Lung (tissue), 12 donors: Measurements from ENCODE around the gene LSP1. TPM values are rescaled to one million over a fixed set of nuclear protein-coding genes. Genes with fewer than 3 reads are reported as not detected.

ENCODE experiments used
- ATAC-seq: fragments of 200-7000 bp; cut with Tn5 transposase; one replicate; pipeline ENCODE4 v1.9.1; 2020; ENCODE audit warnings: moderate number of reproducible peaks; ENCODE audit not compliant: insufficient read depth, low FRiP score
- DNase-seq, 3 donors: peaks; one replicate each; pipeline ENCODE4 v3.0.0-alpha.2; 2013 to 2017
- H3K27ac ChIP-seq, 2 donors: one replicate each; pipeline ENCODE4 v1.5.1; 2013; ENCODE audit warnings: mild to moderate bottlenecking in 2 of 2, moderate library complexity in 2 of 2, control low read depth in 1 of 2, inconsistent platforms in 1 of 2, low read depth in 1 of 2, low read length in 1 of 2
- H3K27me3 ChIP-seq, 3 donors: one replicate each; pipeline ENCODE4 v1.5.1; 2013; ENCODE audit warnings: low read length in 2 of 3; ENCODE audit not compliant: control insufficient read depth in 3 of 3, insufficient read depth in 3 of 3
- H3K36me3 ChIP-seq, 4 donors: one replicate each; pipeline ENCODE4 v1.5.1; 2013; ENCODE audit warnings: low read length in 4 of 4, mild to moderate bottlenecking in 1 of 4, moderate library complexity in 1 of 4; ENCODE audit not compliant: control insufficient read depth in 4 of 4, insufficient read depth in 4 of 4
- H3K4me1 ChIP-seq, 5 donors: one replicate each; pipeline ENCODE4 v1.5.1; 2013; ENCODE audit warnings: low read length in 5 of 5, mild to moderate bottlenecking in 2 of 5, moderate library complexity in 1 of 5; ENCODE audit not compliant: control insufficient read depth in 5 of 5, insufficient read depth in 5 of 5
- H3K4me3 ChIP-seq: one replicate; pipeline ENCODE4 v1.5.1; 2013; ENCODE audit warnings: mild to moderate bottlenecking, control low read depth, moderate library complexity
- H3K9ac ChIP-seq, 2 donors: one replicate each; pipeline ENCODE4 v1.5.1; 2013; ENCODE audit warnings: low read length in 2 of 2, control low read depth in 1 of 2; ENCODE audit not compliant: insufficient read depth in 1 of 2
- H3K9me3 ChIP-seq, 4 donors: one replicate each; pipeline ENCODE4 v1.5.1; 2013; ENCODE audit warnings: low read length in 3 of 4, mild to moderate bottlenecking in 1 of 4, moderate library complexity in 1 of 4; ENCODE audit not compliant: control insufficient read depth in 4 of 4, insufficient read depth in 3 of 4
- WGBS, 2 donors: extraction: QIAGEN DNeasy Blood & Tissue Kit; methylation state at CpG; one replicate each; pipeline ENCODE4 v1.1.7; 2013; 5-methylcytosine and 5-hydroxymethylcytosine counted together
- polyA plus RNA-seq, 2 donors: library from polyadenylated mRNA; stranded (reverse); fragments of 200-250 nt; gene quantifications; one replicate each; pipeline ENCODE4 v1.2.1, GENCODE V29; 2013
- total RNA-seq, 2 donors: library from RNA; depleted of rRNA in 1 of 2; stranded (reverse); fragments of >200 nt in 1 of 2; gene quantifications; one replicate each; pipeline ENCODE4 v1.2.1, GENCODE V29; 2014 to 2021
- TF ChIP-seq, protein P1 (sequence below): IDR thresholded peaks from 2 replicates; pipeline ENCODE4 v1.5.1; 2012; ENCODE audit warnings: mild to moderate bottlenecking; ENCODE audit errors: control extremely low read depth, extremely low read depth
- donor health status: control.
- donor health status: control.
- donor health status: Bipolar disorder and iron deficiency.
- donor health status: healthy.
- donor health status: DM: yes; HTN: yes; CAD: no.

Gene LSP1
- total and polyA plus RNA-seq, 4 donors = 44.9 to 121 (median 83.9) TPM

DNA sequence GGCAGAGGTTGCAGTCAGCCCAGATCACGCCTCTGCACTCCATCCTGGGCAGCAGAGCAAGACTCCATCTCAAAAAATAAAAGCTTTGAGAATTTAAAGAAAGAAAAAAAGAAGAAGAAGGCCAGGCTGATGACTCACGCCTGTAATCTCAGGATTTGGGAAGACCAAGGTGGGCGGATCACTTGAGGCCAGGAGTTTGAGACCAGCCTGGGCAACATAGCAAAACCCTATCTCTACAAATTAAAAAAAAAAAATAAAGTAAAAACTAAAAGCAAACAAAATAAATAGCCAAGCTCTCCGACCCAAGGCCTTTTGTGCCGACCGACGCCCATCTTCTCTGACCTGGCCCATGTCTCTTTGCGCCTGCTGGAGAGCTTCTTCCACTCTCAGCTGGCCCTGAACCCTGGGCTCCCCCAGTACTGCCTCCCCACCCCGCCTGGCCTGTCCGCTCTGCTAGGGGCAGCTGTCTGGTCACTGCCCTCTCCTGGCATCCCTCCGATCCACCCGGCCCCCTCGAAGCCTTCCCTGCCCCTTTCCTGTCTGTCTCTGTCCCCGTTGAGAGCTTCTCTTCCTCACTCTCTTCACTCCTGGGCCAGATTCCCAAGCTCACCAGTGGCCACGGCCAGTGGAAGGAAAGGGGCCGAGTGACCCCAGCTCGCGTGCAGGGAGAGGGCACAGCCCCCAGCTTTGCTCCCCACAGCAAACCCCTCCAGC, 4.8 kb upstream of the LSP1 start:
- Histone ChIP-seq H3K36me3 (no peaks in the 10 kb centered on the region), H3K27ac (no peak overlapping the region), H3K9ac (no peak overlapping the region), H3K4me1 (peaks cover 0 to 6% (median 0%) of the 10 kb centered on the region in 5 donors), H3K27me3 (peaks cover 0 to 8% (median 0%) of the 10 kb centered on the region in 3 donors), H3K4me3 (no peak overlapping the region), H3K9me3 (no peaks in the 10 kb centered on the region)
- DNase-seq (no peak), ATAC-seq (no peak)
- TF ChIP-seq, protein P1, sequence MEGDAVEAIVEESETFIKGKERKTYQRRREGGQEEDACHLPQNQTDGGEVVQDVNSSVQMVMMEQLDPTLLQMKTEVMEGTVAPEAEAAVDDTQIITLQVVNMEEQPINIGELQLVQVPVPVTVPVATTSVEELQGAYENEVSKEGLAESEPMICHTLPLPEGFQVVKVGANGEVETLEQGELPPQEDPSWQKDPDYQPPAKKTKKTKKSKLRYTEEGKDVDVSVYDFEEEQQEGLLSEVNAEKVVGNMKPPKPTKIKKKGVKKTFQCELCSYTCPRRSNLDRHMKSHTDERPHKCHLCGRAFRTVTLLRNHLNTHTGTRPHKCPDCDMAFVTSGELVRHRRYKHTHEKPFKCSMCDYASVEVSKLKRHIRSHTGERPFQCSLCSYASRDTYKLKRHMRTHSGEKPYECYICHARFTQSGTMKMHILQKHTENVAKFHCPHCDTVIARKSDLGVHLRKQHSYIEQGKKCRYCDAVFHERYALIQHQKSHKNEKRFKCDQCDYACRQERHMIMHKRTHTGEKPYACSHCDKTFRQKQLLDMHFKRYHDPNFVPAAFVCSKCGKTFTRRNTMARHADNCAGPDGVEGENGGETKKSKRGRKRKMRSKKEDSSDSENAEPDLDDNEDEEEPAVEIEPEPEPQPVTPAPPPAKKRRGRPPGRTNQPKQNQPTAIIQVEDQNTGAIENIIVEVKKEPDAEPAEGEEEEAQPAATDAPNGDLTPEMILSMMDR = no peak
- 87 to 90% methylated on average over 18 of the region's 18 CpGs for WGBS, 2 donors

DNA sequence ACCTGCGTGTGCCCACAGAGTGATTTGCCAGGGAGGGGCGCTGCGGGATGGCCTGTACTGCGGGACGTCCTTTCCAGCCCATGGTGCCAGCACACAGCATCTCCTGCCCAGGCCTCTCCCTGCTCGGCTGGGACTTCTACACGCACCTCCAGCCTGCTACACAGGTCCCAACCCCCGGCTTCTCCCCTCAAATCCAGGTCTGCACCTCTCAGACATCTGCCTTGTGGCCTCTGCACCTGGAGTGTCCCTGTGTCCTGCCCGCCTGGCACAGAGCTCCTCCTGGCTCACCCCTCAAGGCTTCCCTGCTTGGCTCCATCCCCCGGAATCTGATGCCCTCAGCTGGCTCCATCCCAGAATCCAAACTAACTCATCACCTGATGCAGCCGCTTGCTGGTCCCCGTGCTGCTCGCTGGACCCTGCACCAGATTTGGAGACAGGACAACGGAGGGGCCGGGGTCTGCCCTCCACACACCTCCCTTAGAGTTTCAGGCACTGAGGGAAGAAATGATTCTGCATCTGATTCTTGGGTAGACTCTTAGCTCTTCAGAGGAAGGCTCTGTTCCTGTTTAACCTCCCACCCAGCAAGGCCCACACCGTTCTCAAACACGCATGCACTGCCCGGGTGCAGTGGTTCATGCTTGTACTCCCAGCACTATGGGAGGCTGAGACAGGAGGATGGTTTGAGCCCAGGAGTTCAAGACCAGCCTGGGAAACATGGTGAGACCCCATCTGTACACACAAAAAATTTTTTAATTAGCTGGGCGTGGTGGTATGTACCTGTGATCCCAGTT, 4.0 kb upstream of the LSP1 start:
- Histone ChIP-seq H3K4me1 (peaks cover 0 to 6% (median 0%) of the 10 kb centered on the region in 5 donors), H3K36me3 (no peaks in the 10 kb centered on the region), H3K9ac (no peak overlapping the region), H3K9me3 (no peaks in the 10 kb centered on the region), H3K27me3 (peaks cover 0 to 8% (median 0%) of the 10 kb centered on the region in 3 donors), H3K4me3 (no peak overlapping the region), H3K27ac (no peak overlapping the region)
- DNase-seq (no peak), ATAC-seq (no peak)
- TF ChIP-seq, protein P1 = no peak
- WGBS, 2 donors = 92 to 94% methylated on average over 19 of the region's 19 CpGs

DNA sequence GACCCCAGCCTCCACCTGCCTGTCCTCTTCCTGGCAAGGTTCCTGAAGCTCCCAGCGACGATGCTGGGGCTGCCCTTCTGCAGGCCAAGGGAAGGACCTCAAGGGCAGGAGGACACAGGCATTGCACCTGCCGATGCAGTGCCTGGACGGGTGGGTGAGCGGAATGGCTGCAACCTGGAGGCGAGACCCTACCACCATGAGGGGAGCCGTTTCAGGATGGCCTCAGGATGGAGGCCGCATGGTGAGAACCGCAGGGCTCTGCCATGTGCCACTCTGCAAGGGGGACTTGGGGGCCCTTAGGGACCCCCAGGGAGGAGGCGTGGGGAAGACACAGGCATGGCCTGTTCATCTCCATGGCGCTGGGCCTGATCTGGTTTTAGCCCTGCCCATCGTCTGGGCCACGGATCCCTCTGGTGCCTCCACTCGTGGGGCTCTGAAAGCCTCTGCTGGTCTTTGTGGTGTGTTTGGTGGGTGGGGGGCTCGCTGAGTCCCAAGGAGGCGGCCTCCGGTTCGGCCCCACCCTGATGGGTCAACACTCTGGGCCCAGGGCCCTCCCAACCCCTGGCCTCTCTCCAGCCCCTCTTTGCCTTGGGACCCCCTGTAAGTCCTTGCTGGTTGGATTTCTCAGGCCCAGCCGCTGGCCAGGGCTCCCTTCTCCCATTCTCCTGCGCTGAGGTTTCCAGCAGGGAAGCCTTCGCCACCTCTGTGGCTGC, 1.3 kb upstream of the LSP1 start:
- TF ChIP-seq, protein P1 = no peak
- DNase-seq (no peak), ATAC-seq (no peak)
- Histone ChIP-seq H3K27ac (peak overlapping the region in 1 of 2 donors; percentile 74), H3K36me3 (no peaks in the 10 kb centered on the region), H3K4me3 (no peak overlapping the region), H3K9me3 (no peaks in the 10 kb centered on the region), H3K27me3 (peaks cover 0 to 3% (median 0%) of the 10 kb centered on the region in 3 donors), H3K4me1 (no peaks in the 10 kb centered on the region), H3K9ac (no peak overlapping the region)
- WGBS, 2 donors = 90 to 91% methylated on average over 21 of the region's 21 CpGs
